GM18499 (cell line): ENCODE measurements around the gene TEN1.

ENCODE experiments used
- ATAC-seq: cut with Tn5 transposase; IDR thresholded peaks from one replicate; pipeline ENCODE4 v1.9.1; 2021; ENCODE audit warnings: moderate number of reproducible peaks; ENCODE audit not compliant: insufficient read depth, unreplicated experiment

TEN1 gene

GRCh38 chr17:75975757-75976174 is 3.3 kb upstream of the TEN1 start:
- no peak for ATAC-seq

- no peak for ATAC-seq
Observed at GRCh38 chr17:75976175-75976848, 2.7 kb upstream of the TEN1 start.

GRCh38 chr17:75979705-75980187 is 706 bp downstream of the TEN1 start:
- no peak for ATAC-seq

GRCh38 chr17:75980188-75981018 is 1.4 kb downstream of the TEN1 start:
- ATAC-seq: no peak

- ATAC-seq: no peak
Observed at GRCh38 chr17:75981019-75981615, 2.1 kb downstream of the TEN1 start.

GRCh38 chr17:75983501-75984181 is 4.6 kb downstream of the TEN1 start:
- no peak for ATAC-seq

- ATAC-seq: no peak
Observed at GRCh38 chr17:75985986-75986385, 6.9 kb downstream of the TEN1 start.

- ATAC-seq: no peak
Observed at GRCh38 chr17:75987041-75987440, 8.0 kb downstream of the TEN1 start.

GRCh38 chr17:75991396-75991795 is 12.4 kb downstream of the TEN1 start:
- no peak for ATAC-seq

GRCh38 chr17:75994802-75995370 is 15.8 kb downstream of the TEN1 start:
- ATAC-seq: no peak

- no peak for ATAC-seq
Observed at GRCh38 chr17:75995385-75995925, 16.4 kb downstream of the TEN1 start.

- no peak for ATAC-seq
Observed at GRCh38 chr17:75996665-75997590, 17.9 kb downstream of the TEN1 start.

GRCh38 chr17:75998327-75998795 is 19.3 kb downstream of the TEN1 start:
- ATAC-seq: no peak

- ATAC-seq: no peak
Observed at GRCh38 chr17:76000016-76000754, 21.1 kb downstream of the TEN1 start.

GRCh38 chr17:76000755-76001521 is 21.9 kb downstream of the TEN1 start, which contains the start of gene CDK3:
Gene CDK3, plus strand, starts transcription at chr17:76000855. Its CDS starts 571 bp downstream, at chr17:76001426.
- ATAC-seq: no peak

GRCh38 chr17:76002100-76002499 is 23.1 kb downstream of the TEN1 start:
- no peak for ATAC-seq

- ATAC-seq: no peak
Observed at GRCh38 chr17:76003915-76004314, 24.9 kb downstream of the TEN1 start.
